Epidermal melanocyte (primary cell): ENCODE data around the gene UGGT1.

ENCODE experiments used
- DNase-seq: peaks from one replicate; pipeline ENCODE4 v3.0.0; 2011; ENCODE audit warnings: low spot score; ENCODE audit not compliant: insufficient read length

Gene UGGT1

DNA sequence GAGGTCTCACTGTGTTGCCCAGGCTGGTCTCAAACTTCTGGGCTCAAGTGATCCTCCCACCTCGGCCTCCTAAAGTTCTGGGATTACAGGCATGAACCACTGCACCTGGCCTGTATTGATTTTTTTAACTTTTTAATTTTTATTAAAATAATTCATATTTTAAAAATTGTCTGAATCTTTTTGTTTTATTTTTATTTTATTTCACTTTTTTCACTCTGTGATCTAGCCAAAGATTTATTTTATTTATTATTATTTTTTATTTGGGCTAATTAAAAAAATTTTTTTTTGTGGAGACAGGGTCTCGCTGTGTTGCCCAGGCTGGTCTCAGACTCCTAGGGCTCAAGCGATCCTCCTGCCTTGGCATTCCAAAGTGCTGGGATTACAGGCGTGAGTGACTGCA is 14.1 kb downstream of the UGGT1 start:
- DNase-seq: no peak

- no peak for DNase-seq
Measured at GRCh38 chr2:128108166-128108565, 17.2 kb downstream of the UGGT1 start.

DNA sequence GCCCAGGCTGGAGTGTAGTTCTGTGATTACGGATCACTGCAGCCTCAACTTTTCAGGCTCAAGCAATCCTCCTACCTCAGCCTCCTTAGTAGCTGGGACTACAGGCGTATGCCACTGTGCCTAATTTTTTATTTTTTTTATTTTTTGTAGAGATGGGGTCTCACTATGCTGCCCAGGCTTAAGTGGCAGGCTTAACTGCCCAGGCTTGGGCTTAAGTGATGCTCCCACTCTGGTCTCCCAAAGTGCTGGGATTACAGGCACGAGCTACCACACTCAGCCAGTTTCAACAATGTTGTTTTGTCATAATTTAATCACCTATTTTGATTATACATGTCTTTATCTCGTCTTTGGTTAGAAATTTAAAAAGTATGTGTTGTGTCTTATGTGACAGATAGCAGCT is 18.2 kb downstream of the UGGT1 start:
- no peak for DNase-seq

DNA sequence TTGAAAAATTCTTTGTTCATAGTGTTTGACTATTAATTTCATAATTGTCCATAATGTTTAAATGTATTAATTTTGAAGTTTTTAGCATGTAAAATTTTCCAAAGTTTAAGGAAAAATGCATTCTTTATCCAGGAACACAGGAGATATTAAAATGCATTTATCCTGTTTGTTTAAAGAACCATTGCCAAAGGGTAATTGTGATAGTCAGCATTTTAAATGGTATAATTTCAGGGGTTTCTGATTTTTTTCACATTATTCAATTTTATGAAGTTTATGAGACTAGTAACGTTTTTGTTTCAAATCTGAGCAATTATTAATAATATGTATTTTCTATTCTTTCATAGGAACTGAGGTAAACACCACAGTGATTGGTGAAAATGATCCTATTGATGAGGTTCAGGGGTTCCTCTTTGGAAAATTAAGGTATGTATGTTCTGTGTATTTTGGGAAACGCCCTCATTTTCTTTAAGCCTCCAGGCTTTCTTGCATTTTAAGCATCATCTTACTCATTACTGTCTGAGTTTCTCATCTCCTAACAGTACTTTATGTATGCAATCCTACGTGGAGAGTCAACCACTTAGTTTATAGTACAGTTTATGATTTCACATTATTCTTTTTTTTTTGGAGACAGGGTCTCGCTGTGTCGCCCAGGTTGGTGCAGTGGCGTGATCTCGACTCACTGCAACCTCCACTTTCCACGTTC is 25.1 kb downstream of the UGGT1 start:
- no peak for DNase-seq

DNA sequence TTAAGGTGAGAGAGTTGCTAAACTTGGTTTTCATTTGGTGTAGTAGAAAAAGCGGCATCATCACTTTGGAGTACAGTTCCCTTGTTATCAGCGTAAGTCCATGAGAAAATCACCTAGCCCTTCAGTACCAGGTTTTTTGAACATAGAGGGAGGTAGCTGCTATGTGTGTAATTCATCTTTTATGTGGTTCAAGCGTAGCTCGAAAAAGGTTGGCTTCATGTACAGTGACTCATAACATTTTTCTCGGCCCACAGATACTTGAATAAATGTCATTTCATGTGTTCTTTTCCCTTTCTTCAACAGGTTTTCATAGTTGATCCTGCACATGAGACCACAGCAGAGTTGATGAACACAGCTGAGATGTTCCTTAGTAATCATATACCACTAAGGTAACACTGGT is 43.6 kb downstream of the UGGT1 start:
- DNase-seq: no peak

DNA sequence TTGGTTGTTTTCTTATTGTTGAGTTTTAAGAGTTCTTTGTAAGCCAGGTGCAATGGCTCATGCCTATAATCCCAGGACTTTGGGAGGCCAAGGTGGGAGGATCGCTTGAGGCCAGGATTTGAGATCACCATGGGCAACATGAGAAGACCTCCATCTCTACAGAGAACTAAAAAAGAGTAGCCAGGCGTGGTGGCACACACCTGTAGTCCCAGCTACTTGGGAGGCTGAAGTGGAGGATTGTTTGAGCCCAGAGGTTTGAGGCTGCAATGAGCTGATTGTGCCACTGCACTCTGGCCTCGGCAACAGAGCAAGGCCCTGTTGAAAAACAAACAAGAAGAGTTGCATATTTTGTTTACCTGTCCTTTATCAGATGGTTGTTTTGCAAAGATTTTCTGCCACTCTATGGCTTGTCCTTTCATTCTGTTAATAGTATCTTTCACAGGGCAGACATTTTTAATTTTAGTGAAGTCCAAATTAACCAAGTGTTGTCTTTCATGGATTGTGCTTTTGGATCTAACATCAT is 46.2 kb downstream of the UGGT1 start:
- no peak for DNase-seq

DNA sequence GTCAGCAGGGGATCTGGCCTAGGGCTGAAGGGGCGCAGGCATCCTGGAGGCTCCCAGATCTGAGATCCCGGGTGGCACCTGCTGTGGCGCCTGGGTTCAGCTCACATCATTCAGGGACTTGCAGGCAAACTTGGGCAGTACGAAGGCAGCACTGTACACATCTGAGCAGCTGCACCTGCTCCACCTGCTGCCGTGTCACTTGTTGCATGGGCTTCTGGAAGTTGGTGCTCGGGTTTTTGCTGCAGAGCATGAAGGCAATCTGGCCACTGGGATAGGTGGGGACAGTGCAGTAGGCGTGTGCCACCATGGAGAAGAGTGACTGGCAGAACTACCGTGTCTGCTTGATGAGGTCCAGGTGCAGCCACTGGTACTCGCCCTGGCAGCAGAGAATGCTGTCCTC is 48.6 kb downstream of the UGGT1 start:
- DNase-seq: no peak

DNA sequence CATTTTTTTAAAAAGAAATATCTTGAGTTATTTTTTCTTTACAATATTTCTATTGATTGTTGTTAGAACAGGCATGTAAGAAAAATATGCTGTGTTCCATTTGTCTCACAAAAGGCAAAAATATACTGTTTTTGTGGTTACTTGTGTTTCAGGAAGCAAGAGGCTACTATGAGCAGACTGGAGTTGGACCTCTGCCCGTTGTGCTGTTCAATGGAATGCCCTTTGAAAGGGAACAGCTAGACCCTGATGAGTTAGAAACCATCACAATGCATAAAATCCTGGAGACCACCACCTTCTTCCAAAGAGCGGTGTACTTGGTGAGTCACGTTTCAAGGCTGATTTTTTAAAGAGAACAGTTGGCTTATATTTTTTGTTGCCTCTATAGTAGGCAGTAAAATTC is 54.7 kb downstream of the UGGT1 start:
- DNase-seq: no peak

GRCh38 chr2:128153786-128154185 is 62.8 kb downstream of the UGGT1 start:
- no peak for DNase-seq

DNA sequence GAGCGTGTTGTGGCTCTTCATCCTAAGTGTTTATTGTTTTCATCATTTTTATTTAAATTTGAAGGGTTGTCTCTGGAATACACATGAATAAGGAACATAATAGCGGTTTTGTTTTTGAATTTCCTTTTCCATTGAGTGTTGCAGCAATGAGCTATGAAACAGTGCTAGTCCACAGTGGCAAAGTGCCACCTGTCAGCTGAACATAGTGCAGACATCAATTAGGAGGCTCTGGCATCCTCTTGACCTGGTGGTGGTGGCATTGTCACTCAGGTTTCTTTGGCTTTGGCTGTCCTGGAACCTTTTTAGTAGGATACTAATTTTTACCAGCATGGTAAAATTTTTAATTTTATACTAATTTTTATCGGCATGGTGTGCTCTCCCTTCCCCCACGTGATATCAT is 63.2 kb downstream of the UGGT1 start:
- DNase-seq: no peak

DNA sequence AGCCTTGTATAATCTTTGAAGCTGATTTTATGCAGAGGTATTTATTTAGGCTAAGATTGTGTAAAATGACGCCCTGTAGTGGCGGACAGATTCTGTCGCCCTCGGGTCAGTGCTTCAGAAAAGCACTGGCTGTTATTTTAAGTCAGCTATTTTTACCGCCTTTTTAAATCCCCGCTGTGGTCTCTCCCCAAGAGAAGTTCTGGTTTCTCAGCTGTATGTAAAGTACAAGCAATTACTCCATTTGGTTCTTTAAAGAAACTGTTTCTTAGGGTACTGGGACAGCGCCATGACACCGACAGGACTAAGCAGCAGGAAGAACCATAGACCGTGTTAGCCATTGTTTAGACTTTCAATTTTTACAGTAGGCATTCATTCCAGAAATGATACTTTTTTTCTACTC is 65.0 kb downstream of the UGGT1 start:
- no peak for DNase-seq

DNA sequence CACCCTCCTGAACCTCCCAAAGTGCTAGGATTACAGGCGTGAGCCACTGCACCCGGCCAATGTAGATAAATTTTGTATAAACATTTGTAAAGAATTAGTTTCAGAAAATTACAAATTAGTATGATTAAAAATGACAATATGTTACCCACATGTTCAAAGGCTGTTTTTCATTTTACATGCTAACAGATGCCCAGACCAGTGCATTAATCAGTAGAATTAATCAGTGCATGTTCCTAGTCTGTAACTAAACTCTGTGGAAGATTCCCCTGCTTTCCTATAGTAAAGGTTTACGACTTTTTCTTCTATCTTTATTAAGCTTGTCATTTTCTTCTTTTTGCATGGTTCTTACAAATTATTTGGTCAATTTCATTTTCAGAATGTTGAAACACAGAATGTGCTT is 65.8 kb downstream of the UGGT1 start:
- DNase-seq: no peak

DNA sequence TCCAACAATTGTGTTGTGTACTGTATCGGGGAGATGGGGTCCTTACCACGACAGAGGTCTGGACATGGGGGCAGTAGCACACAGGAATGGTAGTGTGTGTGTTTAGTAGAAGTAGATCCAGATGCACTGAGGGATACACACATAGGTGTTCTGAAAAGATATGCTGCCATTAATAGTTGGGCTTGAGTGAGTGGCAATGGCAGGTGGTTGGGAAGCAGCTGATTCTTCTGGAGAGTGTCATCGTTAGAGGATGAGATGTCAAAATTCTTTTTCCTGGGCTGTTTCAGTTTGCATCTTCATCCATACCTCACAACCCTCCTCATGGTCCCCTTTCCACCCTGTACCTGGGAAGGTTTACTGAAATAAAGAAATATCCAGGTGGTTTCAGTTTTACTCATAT is 66.6 kb downstream of the UGGT1 start:
- DNase-seq: no peak

DNA sequence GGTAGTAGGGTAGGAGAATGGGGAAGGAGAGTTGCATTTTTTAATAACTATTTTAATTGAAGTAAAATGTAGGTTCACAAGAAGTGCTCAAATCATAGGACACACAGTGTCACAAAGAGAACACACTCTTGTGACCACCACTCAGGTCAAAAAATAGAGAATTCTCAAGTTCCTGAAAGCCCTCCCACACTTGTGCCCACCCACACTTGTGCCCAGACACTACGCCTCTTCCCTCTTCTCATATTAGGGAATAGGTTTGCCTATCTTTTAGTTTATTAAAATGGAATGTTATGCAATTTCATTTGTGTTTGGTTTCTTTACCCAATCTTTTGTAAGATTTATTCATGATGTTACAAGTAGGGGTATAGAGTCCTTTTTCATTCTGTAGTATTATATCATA is 67.2 kb downstream of the UGGT1 start:
- DNase-seq: no peak

- no peak for DNase-seq
Measured at GRCh38 chr2:128159437-128159836, 68.4 kb downstream of the UGGT1 start.

DNA sequence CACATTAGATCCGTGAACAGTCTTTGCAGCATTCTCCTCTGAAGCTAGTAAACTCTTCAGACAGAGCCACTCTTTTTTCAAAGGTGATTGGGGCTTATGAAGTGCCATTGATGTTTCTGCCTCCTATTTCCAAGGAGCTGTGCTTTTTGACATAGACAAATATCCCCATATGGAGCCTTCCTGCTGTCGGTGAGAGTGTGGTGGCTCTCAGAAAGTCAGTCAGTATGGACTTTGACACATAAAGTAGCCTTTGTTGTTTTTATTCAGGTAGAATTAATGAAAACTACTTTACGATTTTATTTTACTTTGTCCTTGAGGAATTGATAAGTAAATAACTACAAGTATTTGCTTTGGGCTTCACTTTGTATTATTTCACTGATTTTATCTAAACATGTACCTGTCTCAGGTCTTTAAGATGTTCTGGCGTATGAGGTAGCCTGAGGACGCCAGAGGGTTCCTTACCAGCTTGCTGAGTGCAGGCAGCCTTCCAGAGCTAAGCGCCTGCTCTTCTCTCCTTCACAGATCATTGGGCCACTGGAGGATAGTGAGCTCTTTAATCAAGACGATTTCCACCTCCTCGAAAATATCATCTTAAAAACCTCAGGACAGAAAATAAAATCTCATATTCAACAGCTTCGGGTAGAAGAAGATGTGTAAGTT is 69.7 kb downstream of the UGGT1 start:
- DNase-seq: no peak

- no peak for DNase-seq
Measured at GRCh38 chr2:128162266-128162665, 71.3 kb downstream of the UGGT1 start.

GRCh38 chr2:128164311-128164710 is 73.3 kb downstream of the UGGT1 start:
- no peak for DNase-seq

DNA sequence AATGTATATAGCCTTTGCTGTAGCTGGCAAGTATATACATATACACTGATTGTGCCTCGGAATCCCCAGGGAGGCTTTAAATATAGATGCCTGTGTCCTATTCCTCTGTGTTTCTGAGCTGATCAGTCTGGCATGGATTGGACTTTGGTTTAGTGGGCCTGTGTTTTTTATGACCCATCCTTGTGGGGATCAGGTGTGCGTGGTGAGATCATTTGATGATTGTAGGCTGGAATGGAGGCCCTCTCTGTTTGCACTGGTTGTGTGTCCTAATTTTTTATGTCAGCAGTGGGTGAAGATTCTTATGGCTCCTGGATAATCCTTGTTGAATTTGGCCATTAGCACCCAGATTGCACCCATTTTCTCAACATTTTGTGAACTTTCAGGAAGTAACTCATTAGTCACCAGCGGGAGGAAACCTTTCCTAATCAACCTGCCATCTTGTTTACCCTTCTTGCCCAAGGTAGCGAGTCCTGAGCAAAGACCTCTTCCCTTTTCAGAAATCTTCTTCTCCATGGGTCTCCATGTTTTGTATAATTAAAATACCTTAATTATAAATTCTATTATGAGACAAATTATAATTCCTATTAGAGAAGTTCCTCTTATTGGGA is 75.8 kb downstream of the UGGT1 start:
- DNase-seq: no peak

- DNase-seq: no peak
Measured at GRCh38 chr2:128169094-128169493, 78.1 kb downstream of the UGGT1 start.

DNA sequence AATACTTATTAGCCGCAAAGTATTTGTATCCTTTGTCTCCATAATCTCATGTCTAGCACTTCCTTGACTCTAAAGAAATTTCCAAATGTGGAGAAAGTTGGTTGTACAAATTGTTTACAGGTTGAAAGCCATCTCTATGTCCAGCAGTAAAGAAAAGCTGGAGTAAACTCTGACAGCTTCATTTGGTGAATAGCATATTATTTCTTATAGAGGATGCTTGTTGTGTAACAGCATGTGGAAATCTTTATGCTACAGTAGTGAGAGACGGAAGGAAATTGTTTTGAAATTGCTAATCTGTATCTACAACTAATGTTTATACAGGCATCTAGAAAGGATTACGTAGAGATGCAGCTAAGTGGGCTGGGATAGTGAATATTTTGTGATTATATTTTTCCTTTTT is 78.5 kb downstream of the UGGT1 start:
- DNase-seq: no peak

DNA sequence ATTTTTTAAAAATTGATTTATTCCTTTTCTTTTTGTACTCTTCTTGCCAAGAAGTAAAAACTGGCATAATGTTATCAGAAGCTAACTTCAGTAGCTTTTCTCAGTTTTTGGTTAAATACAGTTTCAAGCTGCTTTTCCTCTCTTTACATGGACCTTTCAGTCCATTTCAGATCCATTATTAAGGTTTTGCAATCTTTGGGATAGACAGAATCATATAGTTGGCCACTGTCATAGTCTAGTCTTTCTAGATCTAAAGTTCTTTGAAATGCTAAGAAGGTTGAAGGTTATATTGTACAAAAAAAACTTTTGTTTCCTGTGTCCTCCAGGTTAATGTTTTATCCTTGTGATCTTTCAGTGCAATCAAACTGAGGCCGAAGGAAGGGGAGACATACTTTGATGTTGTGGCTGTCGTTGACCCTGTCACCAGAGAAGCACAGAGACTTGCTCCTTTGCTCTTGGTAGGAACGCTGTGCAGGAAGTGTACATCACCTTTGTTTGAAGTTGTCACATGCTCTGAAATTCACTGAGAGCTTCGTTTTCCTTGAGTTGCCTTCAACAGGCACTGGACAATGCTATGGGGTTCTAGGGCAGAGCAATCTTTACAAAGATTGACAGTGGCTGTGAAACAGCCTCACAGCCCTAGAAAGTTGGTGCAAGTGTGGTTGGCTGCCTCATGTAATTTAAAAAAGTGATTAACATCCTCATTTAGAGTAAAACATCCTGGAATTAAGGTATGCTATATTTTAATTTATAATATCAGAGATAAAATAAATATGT is 79.1 kb downstream of the UGGT1 start:
- DNase-seq: no peak
